H9 (cell line): ENCODE data around the gene MCCC1. TPM values are rescaled to one million over a fixed set of nuclear protein-coding genes. Genes with fewer than 3 reads are reported as not detected.

Experiments
- DNase-seq: peaks from one replicate; pipeline ENCODE4 v3.0.0-alpha.2; 2017
- H2AFZ ChIP-seq: one replicate; pipeline ENCODE4 v1.6.1; 2013; ENCODE audit warnings: mild to moderate bottlenecking, low read length, control low read depth, moderate library complexity
- H2AK5ac ChIP-seq: 2 replicates; pipeline ENCODE4 v1.6.1; 2013; ENCODE audit warnings: low read length, control low read depth, mixed read lengths; ENCODE audit not compliant: insufficient read length
- H2BK120ac ChIP-seq: one replicate; pipeline ENCODE4 v1.6.1; 2013; ENCODE audit warnings: low read depth, mild to moderate bottlenecking, low read length, control low read depth, inconsistent platforms; ENCODE audit not compliant: poor library complexity, severe bottlenecking
- H2BK12ac ChIP-seq: 2 replicates; pipeline ENCODE4 v1.6.1; 2013; ENCODE audit warnings: low read length, control low read depth, mixed read lengths, low read depth; ENCODE audit not compliant: insufficient read length
- H2BK15ac ChIP-seq: 2 replicates; pipeline ENCODE4 v1.6.1; 2013; ENCODE audit warnings: low read depth, low read length, control low read depth
- H2BK20ac ChIP-seq: one replicate; pipeline ENCODE4 v1.6.1; 2013; ENCODE audit warnings: low read depth, mild to moderate bottlenecking, low read length, control low read depth, inconsistent platforms; ENCODE audit not compliant: poor library complexity, severe bottlenecking
- H2BK5ac ChIP-seq: 2 replicates; pipeline ENCODE4 v1.6.1; 2013; ENCODE audit warnings: low read length, control low read depth, mixed read lengths; ENCODE audit not compliant: insufficient read length
- H3K14ac ChIP-seq: 2 replicates; pipeline ENCODE4 v1.6.1; 2013; ENCODE audit warnings: low read length, control low read depth; ENCODE audit not compliant: insufficient read depth
- H3K18ac ChIP-seq: 2 replicates; pipeline ENCODE4 v1.6.1; 2013; ENCODE audit warnings: low read depth, mild to moderate bottlenecking, mixed read lengths, low read length, control low read depth; ENCODE audit not compliant: insufficient read length
- H3K23ac ChIP-seq: 2 replicates; pipeline ENCODE4 v1.6.1; 2013; ENCODE audit warnings: low read length, control low read depth, mixed read lengths, low read depth; ENCODE audit not compliant: insufficient read length
- H3K23me2 ChIP-seq: 2 replicates; pipeline ENCODE4 v1.6.1; 2013; ENCODE audit warnings: low read depth, mild to moderate bottlenecking, mixed read lengths, low read length, control low read depth; ENCODE audit not compliant: insufficient read length, poor library complexity, severe bottlenecking
- H3K27ac ChIP-seq: 2 replicates; pipeline ENCODE4 v1.5.1; 2013; ENCODE audit warnings: low read length, control low read depth, mixed read lengths, low read depth; ENCODE audit not compliant: insufficient read length
- H3K27me3 ChIP-seq: 2 replicates; pipeline ENCODE4 v1.6.1; 2013; ENCODE audit warnings: low read length, control low read depth, inconsistent platforms; ENCODE audit not compliant: insufficient read depth
- H3K4ac ChIP-seq: 2 replicates; pipeline ENCODE4 v1.6.1; 2013; ENCODE audit warnings: low read depth, mild to moderate bottlenecking, control low read depth, inconsistent platforms, low read length, moderate library complexity
- H3K4me1 ChIP-seq: 2 replicates; pipeline ENCODE4 v1.6.1; 2013; ENCODE audit warnings: low read length, control low read depth, inconsistent platforms; ENCODE audit not compliant: insufficient read depth
- H3K4me2 ChIP-seq: 2 replicates; pipeline ENCODE4 v1.6.1; 2013; ENCODE audit warnings: low read length, control low read depth, mixed read lengths; ENCODE audit not compliant: insufficient read length, insufficient read depth
- H3K56ac ChIP-seq: 2 replicates; pipeline ENCODE4 v1.6.1; 2013; ENCODE audit warnings: low read depth, mild to moderate bottlenecking, mixed read lengths, low read length, control low read depth; ENCODE audit not compliant: insufficient read length
- H3K79me1 ChIP-seq: 2 replicates; pipeline ENCODE4 v1.6.1; 2013; ENCODE audit warnings: low read depth, mild to moderate bottlenecking, moderate library complexity, low read length, control low read depth, inconsistent platforms; ENCODE audit not compliant: insufficient read depth, poor library complexity, severe bottlenecking
- H3K79me2 ChIP-seq: 2 replicates; pipeline ENCODE4 v1.6.1; 2013; ENCODE audit warnings: low read length, control low read depth, inconsistent platforms; ENCODE audit not compliant: insufficient read depth
- H3K9ac ChIP-seq: 2 replicates; pipeline ENCODE4 v1.6.1; 2013; ENCODE audit warnings: low read length, control low read depth, mixed read lengths; ENCODE audit not compliant: insufficient read length; ENCODE audit errors: extremely low read depth
- H3K9me3 ChIP-seq: one replicate; pipeline ENCODE4 v1.6.1; 2013; ENCODE audit warnings: low read depth, low read length, inconsistent platforms; ENCODE audit not compliant: control insufficient read depth
- H3T11ph ChIP-seq: one replicate; pipeline ENCODE4 v1.6.1; 2013; ENCODE audit warnings: mild to moderate bottlenecking, low read length, control low read depth, inconsistent platforms
- H4K20me1 ChIP-seq: one replicate; pipeline ENCODE4 v1.6.1; 2013; ENCODE audit not compliant: control insufficient read depth, insufficient read length, insufficient read depth
- H4K5ac ChIP-seq: 2 replicates; pipeline ENCODE4 v1.6.1; 2013; ENCODE audit warnings: low read depth, mild to moderate bottlenecking, mixed read lengths, low read length, control low read depth; ENCODE audit not compliant: insufficient read length
- H4K8ac ChIP-seq: replicated peaks from 2 replicates; pipeline ENCODE4 v1.6.1; 2013; ENCODE audit warnings: low read length, control low read depth, mixed read lengths, low read depth; ENCODE audit not compliant: insufficient read length
- H4K91ac ChIP-seq: 2 replicates; pipeline ENCODE4 v1.6.1; 2013; ENCODE audit warnings: low read depth, mild to moderate bottlenecking, moderate library complexity, mixed read lengths, low read length, control low read depth; ENCODE audit not compliant: insufficient read length
- H3K27ac Mint-ChIP-seq, 3 experiments: 2 replicates in 2 of 3; 3 replicates in 1 of 3; pipeline ENCODE4 v1.8.0; 2020 to 2021; ENCODE audit warnings: mixed read lengths in 3 of 3, mild to moderate bottlenecking in 1 of 3, moderate library complexity in 1 of 3
- H3K27me3 Mint-ChIP-seq: 2 replicates; pipeline ENCODE4 v1.8.0; 2021; ENCODE audit warnings: low read depth, mild to moderate bottlenecking, moderate library complexity, mixed read lengths
- H3K36me3 Mint-ChIP-seq, 3 experiments: 2 replicates in 2 of 3; 3 replicates in 1 of 3; pipeline ENCODE4 v1.8.0; 2020 to 2021; ENCODE audit warnings: low read depth in 3 of 3, mixed read lengths in 3 of 3; ENCODE audit not compliant: insufficient read depth in 1 of 3
- H3K4me1 Mint-ChIP-seq, 2 experiments: 2 replicates each; pipeline ENCODE4 v1.8.0; 2020; ENCODE audit warnings: mixed read lengths in 2 of 2
- H3K4me3 Mint-ChIP-seq, 2 experiments: 2 replicates in 1 of 2; 3 replicates in 1 of 2; pipeline ENCODE4 v1.8.0; 2020 to 2021; ENCODE audit warnings: mild to moderate bottlenecking in 2 of 2, mixed read lengths in 2 of 2, moderate library complexity in 1 of 2
- H3K9me3 Mint-ChIP-seq, 2 experiments: 2 replicates in 1 of 2; 3 replicates in 1 of 2; pipeline ENCODE4 v1.8.0; 2020; ENCODE audit warnings: mild to moderate bottlenecking in 2 of 2, mixed read lengths in 2 of 2, moderate library complexity in 1 of 2
- WGBS: extraction: QIAGEN DNeasy Blood & Tissue Kit; methylation state at CpG from one replicate; pipeline ENCODE4 v1.1.7; 2013; ENCODE audit warnings: missing lambda C conversion rate, low lambda C conversion rate, mixed read lengths; ENCODE audit not compliant: insufficient read length; ENCODE audit errors: extremely low coverage; 5-methylcytosine and 5-hydroxymethylcytosine counted together
- total RNA-seq: library from RNA; stranded (reverse); gene quantifications from 2 replicates; pipeline ENCODE4 v1.2.1, GENCODE V29; 2021
- TF ChIP-seq, protein P1 (sequence below): fragments of 200-600 bp; sonication (generic); conservative IDR thresholded peaks from 3 replicates; pipeline ENCODE4 v1.8.0; 2021; ENCODE audit warnings: antibody characterized with exemption, mild to moderate bottlenecking

The MCCC1 gene
- total RNA-seq, 1 experiment from 2014 or later: 18.3 TPM

DNA sequence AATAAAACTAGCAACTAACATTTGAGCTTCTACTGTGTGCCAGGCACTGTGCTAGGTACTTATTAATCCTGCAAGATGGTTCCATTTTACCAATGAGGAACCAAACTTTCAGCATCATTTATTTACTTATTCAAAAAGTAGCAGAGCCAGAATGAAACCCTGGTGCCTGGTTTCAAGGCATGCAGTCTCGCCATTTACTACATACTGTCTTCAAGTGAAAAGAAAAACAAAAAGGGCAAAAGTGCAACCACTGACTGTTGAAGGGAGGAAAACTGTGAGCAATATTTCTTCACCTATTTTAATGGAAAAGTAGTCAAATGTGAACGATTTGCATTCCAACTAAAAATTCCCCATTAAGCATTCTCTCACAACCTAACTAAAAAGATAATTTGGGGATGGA, 127.7 kb downstream of the MCCC1 start:
- H3K27ac Mint-ChIP-seq: peak overlapping the region in 1 of 3 experiments; percentile 43; a peak in 1 of 7 replicates
- no peak overlapping the region for H2BK15ac ChIP-seq

More for the DNA sequence above, 127.7 kb downstream of the MCCC1 start:
- Histone ChIP-seq H3K9me3 (no peaks in the 10 kb centered on the region), H3K79me2 (peaks cover 27% of the 10 kb centered on the region), H3K14ac (no peak overlapping the region), H2BK12ac (no peak overlapping the region), H3K4ac (no peak overlapping the region), H3K56ac (no peak overlapping the region), H4K5ac (no peak overlapping the region), H2AFZ (no peak overlapping the region), H3K27me3 (no peaks in the 10 kb centered on the region), H3K23me2 (no peaks in the 10 kb centered on the region), H3T11ph (no peak overlapping the region), H4K20me1 (no peaks in the 10 kb centered on the region), H2AK5ac (no peak overlapping the region), H2BK20ac (no peak overlapping the region), H3K27ac (no peak overlapping the region), H3K79me1 (peaks cover 5% of the 10 kb centered on the region), H3K23ac (no peak overlapping the region), H3K9ac (no peak overlapping the region), H4K8ac (no peak overlapping the region), H4K91ac (no peak overlapping the region), H3K4me1 (no peaks in the 10 kb centered on the region; the same call in 1 of the 2 replicates), H2BK120ac (no peak overlapping the region), H2BK5ac (no peak overlapping the region), H3K18ac (no peak overlapping the region), H3K4me2 (no peak overlapping the region)
- no peak for DNase-seq
- H3K4me3 Mint-ChIP-seq: no peak overlapping the region
- WGBS: no CpG with 5 or more reads among the region's 2 CpGs
- no peaks in the 10 kb centered on the region for H3K27me3 Mint-ChIP-seq
- H3K4me1 Mint-ChIP-seq: peaks cover 36 to 42% of the 10 kb centered on the region in 2 experiments
- H3K9me3 Mint-ChIP-seq: no peaks in the 10 kb centered on the region
- no peaks in the 10 kb centered on the region; a peak in 1 of 7 replicates for H3K36me3 Mint-ChIP-seq
- TF ChIP-seq, protein P1, sequence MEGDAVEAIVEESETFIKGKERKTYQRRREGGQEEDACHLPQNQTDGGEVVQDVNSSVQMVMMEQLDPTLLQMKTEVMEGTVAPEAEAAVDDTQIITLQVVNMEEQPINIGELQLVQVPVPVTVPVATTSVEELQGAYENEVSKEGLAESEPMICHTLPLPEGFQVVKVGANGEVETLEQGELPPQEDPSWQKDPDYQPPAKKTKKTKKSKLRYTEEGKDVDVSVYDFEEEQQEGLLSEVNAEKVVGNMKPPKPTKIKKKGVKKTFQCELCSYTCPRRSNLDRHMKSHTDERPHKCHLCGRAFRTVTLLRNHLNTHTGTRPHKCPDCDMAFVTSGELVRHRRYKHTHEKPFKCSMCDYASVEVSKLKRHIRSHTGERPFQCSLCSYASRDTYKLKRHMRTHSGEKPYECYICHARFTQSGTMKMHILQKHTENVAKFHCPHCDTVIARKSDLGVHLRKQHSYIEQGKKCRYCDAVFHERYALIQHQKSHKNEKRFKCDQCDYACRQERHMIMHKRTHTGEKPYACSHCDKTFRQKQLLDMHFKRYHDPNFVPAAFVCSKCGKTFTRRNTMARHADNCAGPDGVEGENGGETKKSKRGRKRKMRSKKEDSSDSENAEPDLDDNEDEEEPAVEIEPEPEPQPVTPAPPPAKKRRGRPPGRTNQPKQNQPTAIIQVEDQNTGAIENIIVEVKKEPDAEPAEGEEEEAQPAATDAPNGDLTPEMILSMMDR: no peak
